GM12874 (cell line): ENCODE data around the gene SH3PXD2A.

Source experiments
- TF ChIP-seq, protein P1 (sequence below): IDR thresholded peaks from 2 replicates; pipeline ENCODE4 v1.5.1; 2011; ENCODE audit warnings: low read depth, mild to moderate bottlenecking, control low read depth, low read length, moderate library complexity; ENCODE audit not compliant: insufficient read depth

The SH3PXD2A gene

DNA sequence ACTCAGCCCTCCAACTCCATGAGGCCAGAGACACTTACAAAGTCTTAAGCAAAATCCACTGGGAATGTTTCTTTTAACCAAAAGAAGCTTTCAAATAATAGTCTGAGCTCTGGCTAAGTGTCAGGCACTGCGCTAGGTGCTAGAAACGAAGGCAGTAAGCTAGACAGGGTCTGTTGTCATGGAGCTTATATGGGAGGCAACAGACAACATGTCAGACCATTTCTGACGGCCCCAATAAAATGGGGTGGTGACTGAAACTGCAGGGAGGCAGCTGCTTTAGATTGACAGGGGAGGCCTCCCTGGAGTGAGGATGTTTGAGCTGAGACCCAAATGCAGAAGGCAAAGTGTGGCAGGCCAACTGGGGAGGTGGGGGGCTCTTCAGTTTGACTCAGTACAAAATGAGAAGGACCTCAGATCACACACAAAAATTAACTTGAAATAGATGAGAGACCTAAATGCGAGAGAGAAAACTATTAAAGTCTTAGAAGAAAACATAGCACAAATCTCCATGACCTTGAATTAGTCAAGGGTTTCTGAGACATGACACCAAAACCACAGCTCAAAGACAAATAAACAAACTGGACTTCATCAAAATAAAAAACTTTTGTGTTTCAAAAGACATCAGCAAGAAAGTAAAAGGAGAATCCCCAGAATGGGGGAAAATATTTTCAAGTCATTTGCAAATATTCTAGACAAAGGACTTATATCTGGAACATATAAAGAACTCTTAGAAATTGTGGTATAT lies 40.6 kb downstream of the SH3PXD2A start:
- TF ChIP-seq, protein P1, sequence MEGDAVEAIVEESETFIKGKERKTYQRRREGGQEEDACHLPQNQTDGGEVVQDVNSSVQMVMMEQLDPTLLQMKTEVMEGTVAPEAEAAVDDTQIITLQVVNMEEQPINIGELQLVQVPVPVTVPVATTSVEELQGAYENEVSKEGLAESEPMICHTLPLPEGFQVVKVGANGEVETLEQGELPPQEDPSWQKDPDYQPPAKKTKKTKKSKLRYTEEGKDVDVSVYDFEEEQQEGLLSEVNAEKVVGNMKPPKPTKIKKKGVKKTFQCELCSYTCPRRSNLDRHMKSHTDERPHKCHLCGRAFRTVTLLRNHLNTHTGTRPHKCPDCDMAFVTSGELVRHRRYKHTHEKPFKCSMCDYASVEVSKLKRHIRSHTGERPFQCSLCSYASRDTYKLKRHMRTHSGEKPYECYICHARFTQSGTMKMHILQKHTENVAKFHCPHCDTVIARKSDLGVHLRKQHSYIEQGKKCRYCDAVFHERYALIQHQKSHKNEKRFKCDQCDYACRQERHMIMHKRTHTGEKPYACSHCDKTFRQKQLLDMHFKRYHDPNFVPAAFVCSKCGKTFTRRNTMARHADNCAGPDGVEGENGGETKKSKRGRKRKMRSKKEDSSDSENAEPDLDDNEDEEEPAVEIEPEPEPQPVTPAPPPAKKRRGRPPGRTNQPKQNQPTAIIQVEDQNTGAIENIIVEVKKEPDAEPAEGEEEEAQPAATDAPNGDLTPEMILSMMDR: no peak

DNA sequence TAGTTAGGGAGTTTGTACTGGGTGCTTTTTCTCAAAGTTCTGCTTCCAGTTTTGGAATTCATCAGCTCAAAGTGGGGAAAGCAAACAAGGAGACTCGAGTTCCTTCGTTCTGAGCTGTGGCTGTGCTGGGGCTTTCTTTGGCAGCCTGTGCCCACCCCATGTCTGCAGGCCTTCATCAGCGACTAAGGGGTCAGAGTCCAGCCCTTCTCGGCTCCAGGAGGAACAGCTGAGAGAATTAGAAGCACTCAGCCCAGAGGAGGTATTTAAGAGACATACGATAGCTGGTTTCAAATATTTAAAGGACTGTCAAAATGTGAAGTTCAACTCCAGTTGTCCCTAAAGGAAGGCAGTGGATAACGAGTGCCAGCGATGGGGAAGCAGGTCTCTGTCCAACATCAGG lies 41.3 kb downstream of the SH3PXD2A start:
- TF ChIP-seq, protein P1: no peak

- TF ChIP-seq, protein P1: no peak
These were observed 42.9 kb downstream of the SH3PXD2A start for GRCh38 chr10:103812432-103812831.

- TF ChIP-seq, protein P1: no peak
These were observed 43.4 kb downstream of the SH3PXD2A start for GRCh38 chr10:103812004-103812403.

DNA sequence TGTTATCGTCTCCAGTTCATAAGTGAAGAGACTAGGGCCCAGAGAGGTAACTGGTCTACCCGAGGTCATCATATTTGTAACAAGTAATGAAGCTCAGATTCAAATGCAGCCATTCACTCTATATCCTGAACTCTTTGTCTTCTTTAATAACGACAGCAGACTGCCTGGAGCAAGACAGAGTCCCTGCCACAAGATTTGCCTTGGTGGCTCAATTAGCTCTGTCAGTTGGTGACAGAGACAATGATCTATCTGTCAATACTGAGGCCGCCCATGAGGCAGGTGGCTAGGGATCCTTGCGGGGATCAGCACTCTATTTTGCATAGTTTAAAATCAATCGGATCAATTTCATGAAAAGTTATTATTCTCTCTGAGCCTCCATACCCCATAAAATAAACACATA lies 43.9 kb downstream of the SH3PXD2A start:
- TF ChIP-seq, protein P1: no peak

DNA sequence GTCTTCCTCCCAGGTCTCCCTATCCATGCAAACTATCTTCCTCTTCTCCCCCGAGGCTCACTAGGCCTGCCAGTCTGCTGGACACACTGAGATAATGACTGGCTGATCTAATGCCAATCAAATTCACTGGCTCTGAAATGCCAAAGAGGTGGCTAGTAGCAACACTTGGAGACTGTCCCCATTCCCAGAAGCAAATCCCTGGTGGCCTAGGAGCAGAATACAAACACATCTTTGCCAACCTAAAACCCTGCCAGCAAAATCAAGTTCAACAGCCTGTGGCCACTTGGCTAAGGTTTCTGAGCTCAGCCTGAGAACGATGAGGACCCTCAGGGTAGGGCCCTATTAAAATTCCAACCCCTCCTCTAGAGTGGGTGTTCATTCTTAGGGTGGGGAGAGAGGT lies 46.6 kb downstream of the SH3PXD2A start:
- TF ChIP-seq, protein P1: no peak

DNA sequence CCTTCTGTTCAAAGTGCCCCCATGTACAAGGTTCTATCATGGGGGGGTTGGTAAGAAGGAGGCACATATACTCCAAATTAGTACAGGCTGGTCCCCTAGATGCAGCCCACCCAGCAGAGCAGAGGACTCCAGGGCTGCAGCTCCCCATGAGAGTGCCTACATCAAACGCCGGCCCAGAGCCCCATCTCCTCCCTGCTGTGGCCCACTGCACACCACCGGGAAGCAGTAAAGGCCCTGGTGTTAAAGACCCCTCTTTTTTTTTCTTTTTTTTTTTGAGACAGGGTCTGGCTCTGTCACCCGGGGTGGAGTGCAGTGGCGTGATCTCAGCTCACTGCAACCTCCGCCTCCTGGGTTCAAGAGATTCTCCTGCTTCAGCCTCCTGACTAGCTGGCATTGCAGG lies 47.4 kb downstream of the SH3PXD2A start:
- TF ChIP-seq, protein P1: no peak
